AG04449 (cell line): ENCODE data around the gene VCP.

Experiments used
- CTCF ChIA-PET: fragments of 350-600 bp; formaldehyde crosslinking; extraction: SDS; loops from one replicate; lab custom pipeline; 2021; ENCODE audit warnings: antibody characterized with exemption; lab: Yijun Ruan, JAX
- POLR2A ChIA-PET: fragments of 400-600, 350-600 bp; formaldehyde crosslinking; extraction: SDS; loops from one replicate; lab custom pipeline; 2020; ENCODE audit warnings: antibody characterized with exemption, inconsistent platforms; lab: Yijun Ruan, JAX
- DNase-seq: peaks from one replicate; pipeline ENCODE4 v3.0.0-alpha.2; 2010; ENCODE audit warnings: low read depth, low spot score
- H3K4me3 ChIP-seq: 2 replicates; pipeline ENCODE4 v1.5.1; 2011; ENCODE audit warnings: low read depth, mild to moderate bottlenecking, control low read depth, low read length
- CTCF ChIP-seq: IDR thresholded peaks from one replicate; pipeline ENCODE4 v1.5.1; 2011; ENCODE audit warnings: mild to moderate bottlenecking, moderate library complexity, low read length, control low read depth, inconsistent platforms; ENCODE audit not compliant: insufficient read depth; ENCODE audit errors: missing control alignments

The VCP gene

DNA sequence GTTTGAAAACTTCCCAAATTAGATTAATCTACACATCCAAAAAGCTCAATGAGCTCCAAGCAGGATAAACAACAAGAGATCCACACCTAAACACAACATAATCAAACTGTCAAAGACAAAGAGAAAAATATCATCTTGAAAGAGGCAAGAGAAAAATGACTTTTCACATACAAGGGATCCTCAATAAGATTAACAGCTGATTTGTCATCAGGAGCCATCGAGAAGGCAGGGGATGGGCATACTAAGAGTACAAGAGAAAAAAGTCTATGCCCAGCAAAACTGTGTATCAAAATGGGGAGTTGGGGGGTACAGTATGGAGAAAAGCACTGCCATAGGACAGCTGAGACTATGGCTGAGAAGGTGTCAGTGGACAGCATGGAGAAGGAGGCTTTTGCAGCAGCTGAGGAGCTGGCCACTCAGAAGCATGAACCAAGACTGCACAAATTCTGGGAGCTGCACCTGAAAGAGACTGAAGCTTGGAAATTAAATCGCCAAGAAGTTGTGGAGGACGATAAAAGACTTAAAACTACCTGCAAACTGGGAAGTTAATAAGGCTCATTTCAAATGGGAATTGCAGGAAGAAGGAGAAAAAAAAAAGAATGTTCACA is 62.0 kb downstream of the VCP start:
- POLR2A ChIA-PET: no interaction called here
- CTCF ChIA-PET: interaction anchor here (1.1 to 1.4 kb wide), 4 partner anchors 15 to 41 kb away, joined by 3 to 5 read pairs (median 4); no protein-coding TSS in a partner anchor
- H3K4me3 ChIP-seq: no peak overlapping the region
- no peak for TF ChIP-seq CTCF
- DNase-seq: no peak
